MCF 10A (cell line): ENCODE results near the gene MAP2K7. TPM values are rescaled to one million over a fixed set of nuclear protein-coding genes. Genes with fewer than 3 reads are reported as not detected.
A peak's percentile ranks its signal among the peaks of the same experiment; 100 is the strongest.

Experiments used
- BruUV-seq: library from RNA; stranded (reverse); fragments of 400-500 nt; replicated peaks from 2 replicates; lab custom pipeline; 2021; lab: Mats Ljungman, UMichigan
- CTCF ChIA-PET: fragments of 300-600 bp; sonication (Branson Sonifier 250); formaldehyde crosslinking; extraction: SDS; loops from one replicate; lab custom pipeline; 2021; ENCODE audit warnings: antibody characterized with exemption, inconsistent platforms; lab: Yijun Ruan, JAX
- POLR2A ChIA-PET: fragments of 300-600, 350-650 bp; sonication (Branson Sonifier 250); formaldehyde crosslinking; extraction: SDS; loops from one replicate; lab custom pipeline; 2020; ENCODE audit warnings: antibody characterized with exemption, inconsistent platforms; lab: Yijun Ruan, JAX
- DNase-seq: peaks from one replicate; pipeline ENCODE4 v3.0.0-alpha.2; 2018; ENCODE audit not compliant: unreplicated experiment
- H3K27ac Mint-ChIP-seq: one replicate; pipeline ENCODE4 v1.8.0; 2022; ENCODE audit warnings: mild to moderate bottlenecking, low read depth, mixed read lengths; ENCODE audit not compliant: unreplicated experiment
- H3K27me3 Mint-ChIP-seq: one replicate; pipeline ENCODE4 v1.8.0; 2022; ENCODE audit warnings: mixed read lengths; ENCODE audit not compliant: insufficient read depth, unreplicated experiment
- H3K36me3 Mint-ChIP-seq: one replicate; pipeline ENCODE4 v1.8.0; 2022; ENCODE audit warnings: mild to moderate bottlenecking, moderate library complexity, mixed read lengths; ENCODE audit not compliant: insufficient read depth, unreplicated experiment
- H3K4me1 Mint-ChIP-seq: one replicate; pipeline ENCODE4 v1.8.0; 2022; ENCODE audit warnings: mixed read lengths; ENCODE audit not compliant: insufficient read depth, unreplicated experiment
- H3K4me3 Mint-ChIP-seq: one replicate; pipeline ENCODE4 v1.8.0; 2022; ENCODE audit warnings: mild to moderate bottlenecking, moderate library complexity, mixed read lengths; ENCODE audit not compliant: unreplicated experiment
- H3K9me3 Mint-ChIP-seq: one replicate; pipeline ENCODE4 v1.8.0; 2022; ENCODE audit warnings: mixed read lengths; ENCODE audit not compliant: unreplicated experiment
- CTCF ChIP-seq: fragments of 200-600 bp; IDR thresholded peaks from one replicate; pipeline ENCODE4 v1.8.0; 2022; ENCODE audit warnings: antibody characterized with exemption, mild to moderate bottlenecking; ENCODE audit not compliant: unreplicated experiment
- intact Hi-C: fragments of 100-400 bp; cut with micrococcal nuclease; formaldehyde crosslinking; loops from 2 replicates; pipeline ENCODE4 v1.14.1; 2022
- total RNA-seq: library from RNA; stranded (reverse); gene quantifications from 2 replicates; pipeline ENCODE4 v1.2.3, GENCODE V29; 2022

MAP2K7 gene
- total RNA-seq, 1 experiment from 2014 or later = 36.3 TPM

- no peak overlapping the region for H3K27ac Mint-ChIP-seq
- ChIA-PET CTCF (no interaction called here), POLR2A (interaction anchor here (0.6 kb wide), 1 partner anchor 482 kb away, joined by 3 read pairs; no protein-coding TSS in a partner anchor)
- no peak for DNase-seq
- H3K4me1 Mint-ChIP-seq = no peaks in the 10 kb centered on the region
- H3K36me3 Mint-ChIP-seq = peaks cover 72% of the 10 kb centered on the region
- TF ChIP-seq CTCF = no peak
- intact Hi-C loops = no loop called here
- H3K4me3 Mint-ChIP-seq = no peak overlapping the region
- H3K9me3 Mint-ChIP-seq = no peaks in the 10 kb centered on the region
- H3K27me3 Mint-ChIP-seq = no peaks in the 10 kb centered on the region
- no TSS peak for BruUV-seq
Observed at GRCh38 chr19:7961920-7962626, 58.4 kb downstream of the MAP2K7 start.

- TSS peak; percentile 41 for BruUV-seq
- POLR2A ChIA-PET = interaction anchor here (0.6 kb wide), 1 partner anchor 482 kb away, joined by 3 read pairs; no protein-coding TSS in a partner anchor
- DNase-seq = no peak
- Mint-ChIP-seq H3K9me3 (no peaks in the 10 kb centered on the region), H3K27me3 (no peaks in the 10 kb centered on the region), H3K4me3 (no peak overlapping the region), H3K4me1 (no peaks in the 10 kb centered on the region), H3K27ac (no peak overlapping the region), H3K36me3 (peaks cover 71% of the 10 kb centered on the region)
- intact Hi-C loops = no loop called here
- CTCF ChIA-PET = no interaction called here
- no peak for TF ChIP-seq CTCF
Observed at GRCh38 chr19:7962644-7963268, 59.1 kb downstream of the MAP2K7 start.

- no peak for DNase-seq
- ChIA-PET POLR2A (no interaction called here), CTCF (interaction anchor here (0.6 kb wide), 1 partner anchor 847 kb away, joined by 4 read pairs; no protein-coding TSS in a partner anchor)
- H3K27ac Mint-ChIP-seq = no peak overlapping the region
- no peak for TF ChIP-seq CTCF
- peaks cover 68% of the 10 kb centered on the region for H3K36me3 Mint-ChIP-seq
- H3K4me3 Mint-ChIP-seq = no peak overlapping the region
- no peaks in the 10 kb centered on the region for H3K4me1 Mint-ChIP-seq
- no peaks in the 10 kb centered on the region for H3K27me3 Mint-ChIP-seq
- intact Hi-C loops = no loop called here
- no peaks in the 10 kb centered on the region for H3K9me3 Mint-ChIP-seq
- no TSS peak for BruUV-seq
Observed at GRCh38 chr19:7963566-7963965, 59.9 kb downstream of the MAP2K7 start.

Other genes with a start within 250 kb of the MAP2K7 start
- not detected in 2 replicates for gene RETN, start 234.8 kb upstream of the MAP2K7 start, total RNA-seq
- 0.44 TPM in 1 of 2 replicates, not detected in the other for gene MCEMP1, start 226.8 kb upstream of the MAP2K7 start, total RNA-seq
- gene TRAPPC5, start 223.0 kb upstream of the MAP2K7 start, total RNA-seq = 123 and 155 TPM in 2 replicates
- gene FCER2, start 201.7 kb upstream of the MAP2K7 start, total RNA-seq = not detected in 2 replicates
- not detected in 2 replicates for gene CLEC4G, start 171.8 kb upstream of the MAP2K7 start, total RNA-seq
- not detected in 2 replicates for gene CD209, start 156.3 kb upstream of the MAP2K7 start, total RNA-seq
- not detected in 2 replicates for gene CLEC4M, start 140.6 kb upstream of the MAP2K7 start, total RNA-seq
- 23.6 and 25.7 TPM in 2 replicates for gene EVI5L, start 73.7 kb upstream of the MAP2K7 start, total RNA-seq
- 0.10 and 0.26 TPM in 2 replicates for gene PRR36, start 29.5 kb upstream of the MAP2K7 start, total RNA-seq
- 10.3 and 11.8 TPM in 2 replicates for gene LRRC8E, start 15.4 kb upstream of the MAP2K7 start, total RNA-seq
- gene TGFBR3L, start 11.0 kb downstream of the MAP2K7 start, total RNA-seq = 3.3 and 4.5 TPM in 2 replicates
- gene SNAPC2, start 16.5 kb downstream of the MAP2K7 start, total RNA-seq = 24.1 and 27.1 TPM in 2 replicates
- 4.0 and 5.2 TPM in 2 replicates for gene CTXN1, start 22.3 kb downstream of the MAP2K7 start, total RNA-seq
- 91.3 and 142 TPM in 2 replicates for gene TIMM44, start 39.8 kb downstream of the MAP2K7 start, total RNA-seq
- gene ELAVL1, start 101.8 kb downstream of the MAP2K7 start, total RNA-seq = 53.7 and 58.1 TPM in 2 replicates
- gene CCL25, start 148.9 kb downstream of the MAP2K7 start, total RNA-seq = not detected in 2 replicates
- gene FBN3, start 245.7 kb downstream of the MAP2K7 start, total RNA-seq = not detected in 2 replicates